Ishikawa (cell line): Measurements from ENCODE around the gene DDN.

ENCODE experiments used
- CEBPB ChIP-seq: IDR thresholded peaks from 2 replicates; pipeline ENCODE4 v1.6.1; 2012
- CREB1 ChIP-seq: IDR thresholded peaks from 2 replicates; pipeline ENCODE4 v1.6.1; 2012; ENCODE audit warnings: low read depth
- EGR1 ChIP-seq: IDR thresholded peaks from 2 replicates; pipeline ENCODE4 v1.6.1; 2012
- EP300 ChIP-seq: IDR thresholded peaks from 2 replicates; pipeline ENCODE4 v1.6.1; 2012; ENCODE audit warnings: borderline replicate concordance
- MAX ChIP-seq: IDR thresholded peaks from 2 replicates; pipeline ENCODE4 v1.6.1; 2012
- REST ChIP-seq: IDR thresholded peaks from 2 replicates; pipeline ENCODE4 v1.6.1; 2012; ENCODE audit warnings: low read depth, mild to moderate bottlenecking
- TAF1 ChIP-seq: IDR thresholded peaks from 2 replicates; pipeline ENCODE4 v1.6.1; 2012; ENCODE audit warnings: low read depth, mild to moderate bottlenecking
- TCF12 ChIP-seq: IDR thresholded peaks from 2 replicates; pipeline ENCODE4 v1.6.1; 2012; ENCODE audit warnings: low read depth
- TEAD4 ChIP-seq: IDR thresholded peaks from 2 replicates; pipeline ENCODE4 v1.6.1; 2012
- USF1 ChIP-seq: IDR thresholded peaks from 2 replicates; pipeline ENCODE4 v1.6.1; 2012
- YY1 ChIP-seq: IDR thresholded peaks from 2 replicates; pipeline ENCODE4 v1.6.1; 2012; ENCODE audit warnings: low read depth
- ZBTB7A ChIP-seq: IDR thresholded peaks from 2 replicates; pipeline ENCODE4 v1.6.1; 2012; ENCODE audit warnings: low read depth

DDN gene

GRCh38 chr12:48952691-48953090 is 46.5 kb downstream of the DDN start:
- no peak for TF ChIP-seq TAF1
- TF ChIP-seq MAX: no peak
- TF ChIP-seq EGR1: no peak
- TF ChIP-seq TCF12: no peak
- no peak for TF ChIP-seq YY1

- no peak for TF ChIP-seq REST
- TF ChIP-seq TCF12: no peak
- TF ChIP-seq CEBPB: no peak
- TF ChIP-seq TAF1: no peak
Measured at GRCh38 chr12:48947727-48948126, 51.4 kb downstream of the DDN start.

- TF ChIP-seq TAF1 (no peak), TCF12 (no peak), TEAD4 (no peak), USF1 (no peak), CREB1 (no peak), MAX (no peak), EGR1 (no peak), ZBTB7A (no peak), EP300 (no peak), CEBPB (no peak)
Measured at GRCh38 chr12:48946943-48947342, 52.2 kb downstream of the DDN start.

GRCh38 chr12:48946205-48946604 is 53.0 kb downstream of the DDN start:
- TF ChIP-seq TCF12 (no peak), TAF1 (no peak)
